ENCODE results near the gene TRMT61A. TPM values are rescaled to one million over a fixed set of nuclear protein-coding genes. Genes with fewer than 3 reads are reported as not detected.

The TRMT61A gene
- total RNA-seq, 1 donor from 2014 or later = 21.8 TPM

DNA sequence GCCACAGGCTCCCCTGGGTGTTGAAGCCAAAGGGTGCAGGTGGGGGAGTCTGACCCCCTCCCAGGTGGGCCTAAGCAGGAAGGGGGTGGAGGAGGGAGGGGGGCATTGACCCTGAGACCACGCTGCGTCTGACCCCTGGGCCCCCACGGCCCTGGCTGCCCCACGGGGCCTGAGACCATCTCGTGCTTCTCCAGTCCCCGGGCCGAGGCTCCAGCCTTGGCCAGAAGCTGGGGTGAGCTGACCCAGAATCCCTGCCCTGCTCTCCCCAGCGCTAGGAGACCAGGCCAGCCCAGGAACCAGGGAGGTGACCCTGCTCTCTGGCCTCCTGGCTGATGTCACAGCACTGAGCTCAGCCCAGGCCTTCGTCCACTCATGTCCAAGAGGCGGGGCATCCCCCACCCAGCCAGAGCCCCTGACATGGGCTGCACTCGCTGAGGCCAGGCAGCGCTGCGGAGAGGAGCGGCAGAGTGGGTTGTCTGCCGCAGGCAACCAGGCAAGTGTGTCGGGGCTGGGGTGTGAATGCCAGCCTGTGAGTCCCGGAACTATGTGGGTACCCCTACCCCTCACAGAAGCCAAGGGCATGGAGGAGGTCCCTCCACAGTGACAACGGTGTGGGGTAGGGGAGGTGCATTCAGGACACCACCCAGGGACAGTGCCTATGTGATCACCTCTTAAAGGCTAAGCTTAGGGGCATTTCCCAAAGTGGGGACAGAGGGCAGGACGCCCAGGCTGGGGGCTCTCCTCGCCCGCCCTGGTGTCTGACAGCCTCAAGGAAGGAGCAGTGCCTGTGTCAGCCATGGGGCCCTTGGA lies 6.3 kb downstream of the TRMT61A start:
- Mint-ChIP-seq H3K4me3 (no peak overlapping the region), H3K27ac (no peak overlapping the region), H3K27me3 (no peaks in the 10 kb centered on the region), H3K4me1 (peaks cover 13% of the 10 kb centered on the region), H3K9me3 (no peaks in the 10 kb centered on the region), H3K36me3 (ENCODE audit: low read depth) (peaks cover 23% of the 10 kb centered on the region)
- ChIA-PET CTCF (interaction anchor here (1.0 kb wide), 1 partner anchor 17 kb away, joined by 3 read pairs; no protein-coding TSS in a partner anchor), POLR2A (no interaction called here)
- ATAC-seq (ENCODE audit: low read depth) = no peak
- TF ChIP-seq, protein P1, sequence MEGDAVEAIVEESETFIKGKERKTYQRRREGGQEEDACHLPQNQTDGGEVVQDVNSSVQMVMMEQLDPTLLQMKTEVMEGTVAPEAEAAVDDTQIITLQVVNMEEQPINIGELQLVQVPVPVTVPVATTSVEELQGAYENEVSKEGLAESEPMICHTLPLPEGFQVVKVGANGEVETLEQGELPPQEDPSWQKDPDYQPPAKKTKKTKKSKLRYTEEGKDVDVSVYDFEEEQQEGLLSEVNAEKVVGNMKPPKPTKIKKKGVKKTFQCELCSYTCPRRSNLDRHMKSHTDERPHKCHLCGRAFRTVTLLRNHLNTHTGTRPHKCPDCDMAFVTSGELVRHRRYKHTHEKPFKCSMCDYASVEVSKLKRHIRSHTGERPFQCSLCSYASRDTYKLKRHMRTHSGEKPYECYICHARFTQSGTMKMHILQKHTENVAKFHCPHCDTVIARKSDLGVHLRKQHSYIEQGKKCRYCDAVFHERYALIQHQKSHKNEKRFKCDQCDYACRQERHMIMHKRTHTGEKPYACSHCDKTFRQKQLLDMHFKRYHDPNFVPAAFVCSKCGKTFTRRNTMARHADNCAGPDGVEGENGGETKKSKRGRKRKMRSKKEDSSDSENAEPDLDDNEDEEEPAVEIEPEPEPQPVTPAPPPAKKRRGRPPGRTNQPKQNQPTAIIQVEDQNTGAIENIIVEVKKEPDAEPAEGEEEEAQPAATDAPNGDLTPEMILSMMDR (IDR thresholded peaks at IDR 0.05) = no peak
- intact Hi-C loops (cut with micrococcal nuclease) = no loop called here
- DNase-seq = no peak

- peaks cover 7% of the 10 kb centered on the region for H3K4me1 Mint-ChIP-seq
- CTCF ChIA-PET = interaction anchor here (1.0 kb wide), 1 partner anchor 17 kb away, joined by 3 read pairs; no protein-coding TSS in a partner anchor
- peaks cover 23% of the 10 kb centered on the region for H3K36me3 Mint-ChIP-seq (ENCODE audit: low read depth)
These were observed 7.0 kb downstream of the TRMT61A start for GRCh38 chr14:103535891-103536565.

DNA sequence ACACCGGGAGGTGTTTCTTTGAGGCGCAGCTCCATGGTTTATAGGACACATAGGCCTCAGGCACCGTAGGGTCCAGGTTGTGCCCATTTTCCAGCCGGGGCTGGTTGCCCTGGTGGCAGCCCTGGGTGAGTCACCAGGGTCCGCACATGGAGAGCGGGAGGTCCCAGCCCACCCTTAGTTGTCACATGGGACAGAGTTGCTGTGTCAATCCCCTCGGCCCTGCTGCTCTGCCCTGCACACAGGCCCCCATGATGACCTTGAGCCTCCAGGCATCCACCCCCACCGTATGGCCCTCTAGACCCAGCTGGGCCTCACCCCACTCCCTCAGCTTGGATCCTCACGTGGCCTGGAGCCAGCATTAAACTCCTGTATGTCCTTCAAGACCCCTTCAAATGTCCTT lies 7.7 kb downstream of the TRMT61A start:
- TF ChIP-seq, protein P1 (IDR thresholded peaks at IDR 0.05) = no peak
- peaks cover under 1% of the 10 kb centered on the region for H3K4me1 Mint-ChIP-seq
- no peak overlapping the region for H3K27ac Mint-ChIP-seq
- ChIA-PET POLR2A (interaction anchor here (0.5 to 1.5 kb wide), 2 partner anchors 9 to 1434 kb away, joined by 6 to 7 read pairs; no protein-coding TSS in a partner anchor), CTCF (interaction anchor here (1.0 to 1.3 kb wide), 2 partner anchors 10 to 18 kb away, joined by 3 read pairs; no protein-coding TSS in a partner anchor)
- intact Hi-C loops (cut with micrococcal nuclease) = no loop called here
- no peaks in the 10 kb centered on the region for H3K9me3 Mint-ChIP-seq
- H3K4me3 Mint-ChIP-seq = no peak overlapping the region
- ATAC-seq (ENCODE audit: low read depth) (no peak), DNase-seq (no peak)
- H3K27me3 Mint-ChIP-seq = no peaks in the 10 kb centered on the region
- peaks cover 16% of the 10 kb centered on the region for H3K36me3 Mint-ChIP-seq (ENCODE audit: low read depth)

More at GRCh38 chr14:103535891-103536565, 7.0 kb downstream of the TRMT61A start:
- TF ChIP-seq, protein P1 (IDR thresholded peaks at IDR 0.05) = no peak
- POLR2A ChIA-PET = interaction anchor here (0.5 to 1.5 kb wide), 2 partner anchors 9 to 1433 kb away, joined by 6 to 7 read pairs; no protein-coding TSS in a partner anchor
- H3K27ac Mint-ChIP-seq = no peak overlapping the region
- DNase-seq = no peak
- H3K9me3 Mint-ChIP-seq = no peaks in the 10 kb centered on the region
- intact Hi-C loops (cut with micrococcal nuclease) = no loop called here
- H3K4me3 Mint-ChIP-seq = no peak overlapping the region
- H3K27me3 Mint-ChIP-seq = no peaks in the 10 kb centered on the region
- ATAC-seq (ENCODE audit: low read depth) = no peak

- H3K9me3 Mint-ChIP-seq = no peaks in the 10 kb centered on the region
- TF ChIP-seq, protein P1 (IDR thresholded peaks at IDR 0.05) = no peak
- DNase-seq (no peak), ATAC-seq (ENCODE audit: low read depth) (no peak)
- CTCF ChIA-PET = interaction anchor here (1.3 kb wide), 1 partner anchor 10 kb away, joined by 3 read pairs; no protein-coding TSS in a partner anchor
- peaks cover 1% of the 10 kb centered on the region for H3K27me3 Mint-ChIP-seq
- H3K4me3 Mint-ChIP-seq = no peak overlapping the region
- intact Hi-C loops (cut with micrococcal nuclease) = no loop called here
- H3K36me3 Mint-ChIP-seq (ENCODE audit: low read depth) = peaks cover 15% of the 10 kb centered on the region
- H3K4me1 Mint-ChIP-seq = no peaks in the 10 kb centered on the region
- POLR2A ChIA-PET = interaction anchor here (1.5 kb wide), 1 partner anchor 10 kb away, joined by 7 read pairs; no protein-coding TSS in a partner anchor
- H3K27ac Mint-ChIP-seq = no peak overlapping the region
These were observed 8.4 kb downstream of the TRMT61A start for GRCh38 chr14:103537175-103537990.

Measured in activated B cell treated with CpG ODN at 0.5 μM for 24 hours (primary cell).